Fibroblast of the aortic adventitia (primary cell): ENCODE measurements around the gene MYF6. TPM values are rescaled to one million over a fixed set of nuclear protein-coding genes. Genes with fewer than 3 reads are reported as not detected.
A peak's percentile ranks its signal among the peaks of the same experiment; 100 is the strongest.

ENCODE experiments used
- DNase-seq: peaks from one replicate; pipeline ENCODE4 v3.0.0-alpha.2; 2010; ENCODE audit warnings: low read depth
- H3K4me3 ChIP-seq: 2 replicates; pipeline ENCODE4 v1.5.1; 2011; ENCODE audit warnings: low read depth, mild to moderate bottlenecking, control low read depth, low read length, moderate library complexity
- total RNA-seq: library from RNA; depleted of rRNA; stranded (reverse); fragments of >200 nt; gene quantifications from 2 replicates; pipeline ENCODE4 v1.2.3, GENCODE V29; 2012; ENCODE audit warnings: low replicate concordance
- TF ChIP-seq, protein P1 (sequence below): IDR thresholded peaks from 2 replicates; pipeline ENCODE4 v1.5.1; 2011; ENCODE audit warnings: mild to moderate bottlenecking, low read length, control low read depth, inconsistent platforms; ENCODE audit not compliant: insufficient read depth

MYF6 gene
- total RNA-seq, 1 donor = not detected

DNA sequence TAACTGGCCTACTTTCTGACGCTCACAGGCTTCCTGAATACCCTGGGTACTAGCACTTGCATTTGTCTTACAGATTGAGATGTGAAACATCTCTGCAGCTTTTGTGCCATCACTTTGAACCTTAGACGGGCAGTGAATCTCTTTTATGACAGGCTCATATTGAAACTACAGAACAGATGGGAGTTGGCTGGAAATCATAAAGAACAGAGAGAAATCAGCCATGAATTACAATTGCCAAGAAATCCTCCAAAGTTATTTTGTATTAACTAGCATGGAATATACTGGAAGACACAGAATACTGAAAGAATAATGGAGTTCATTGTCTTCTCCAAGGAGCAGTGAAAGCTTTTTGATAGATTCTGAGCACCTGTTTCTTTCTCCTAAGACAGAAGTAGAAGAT lies 42.0 kb downstream of the MYF6 start:
- TF ChIP-seq, protein P1, sequence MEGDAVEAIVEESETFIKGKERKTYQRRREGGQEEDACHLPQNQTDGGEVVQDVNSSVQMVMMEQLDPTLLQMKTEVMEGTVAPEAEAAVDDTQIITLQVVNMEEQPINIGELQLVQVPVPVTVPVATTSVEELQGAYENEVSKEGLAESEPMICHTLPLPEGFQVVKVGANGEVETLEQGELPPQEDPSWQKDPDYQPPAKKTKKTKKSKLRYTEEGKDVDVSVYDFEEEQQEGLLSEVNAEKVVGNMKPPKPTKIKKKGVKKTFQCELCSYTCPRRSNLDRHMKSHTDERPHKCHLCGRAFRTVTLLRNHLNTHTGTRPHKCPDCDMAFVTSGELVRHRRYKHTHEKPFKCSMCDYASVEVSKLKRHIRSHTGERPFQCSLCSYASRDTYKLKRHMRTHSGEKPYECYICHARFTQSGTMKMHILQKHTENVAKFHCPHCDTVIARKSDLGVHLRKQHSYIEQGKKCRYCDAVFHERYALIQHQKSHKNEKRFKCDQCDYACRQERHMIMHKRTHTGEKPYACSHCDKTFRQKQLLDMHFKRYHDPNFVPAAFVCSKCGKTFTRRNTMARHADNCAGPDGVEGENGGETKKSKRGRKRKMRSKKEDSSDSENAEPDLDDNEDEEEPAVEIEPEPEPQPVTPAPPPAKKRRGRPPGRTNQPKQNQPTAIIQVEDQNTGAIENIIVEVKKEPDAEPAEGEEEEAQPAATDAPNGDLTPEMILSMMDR = no peak
- no peak for DNase-seq

DNA sequence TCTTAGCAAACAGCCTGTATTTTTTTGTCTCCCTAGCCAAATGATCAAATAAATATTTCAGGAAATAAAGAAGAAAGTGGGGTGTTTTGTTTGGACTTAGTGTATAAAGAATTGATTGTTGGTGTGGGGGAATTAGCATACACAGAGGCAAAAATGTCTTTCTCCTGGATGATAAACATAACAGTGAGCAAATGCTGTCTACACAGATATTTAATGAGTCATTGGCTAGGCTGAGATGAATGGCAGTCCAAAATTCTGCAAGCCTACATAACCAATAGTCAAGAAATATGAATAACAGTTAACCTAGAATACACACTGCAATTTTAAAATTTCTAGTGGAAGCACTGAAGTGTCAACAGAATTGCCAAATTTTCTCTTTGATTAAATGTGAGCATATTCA lies 45.0 kb downstream of the MYF6 start:
- no peak for DNase-seq
- no peak overlapping the region for H3K4me3 ChIP-seq
- TF ChIP-seq, protein P1 = no peak

More for the DNA sequence above, 42.0 kb downstream of the MYF6 start:
- no peak overlapping the region for H3K4me3 ChIP-seq

DNA sequence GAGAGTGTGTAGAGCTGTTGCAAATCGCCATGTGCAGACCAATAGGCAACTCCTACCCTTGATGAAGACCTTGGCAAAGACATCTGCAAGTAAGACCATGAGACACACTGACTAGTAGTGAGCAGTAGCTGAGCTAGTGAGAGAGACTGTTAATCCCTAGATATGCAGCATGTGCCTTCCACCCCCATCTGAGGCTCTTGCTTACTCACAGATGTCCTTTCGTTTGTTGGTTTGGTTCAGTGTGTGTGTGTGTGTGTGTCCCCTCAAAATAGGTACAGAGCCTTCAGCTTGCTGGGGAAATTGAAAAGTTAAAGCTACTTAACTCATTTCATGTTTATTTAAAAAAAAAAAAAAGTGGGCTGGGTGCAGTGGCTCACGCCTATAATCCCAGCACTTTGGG lies 46.8 kb downstream of the MYF6 start:
- TF ChIP-seq, protein P1 = no peak
- no peak overlapping the region for H3K4me3 ChIP-seq

GRCh38 chr12:80756875-80757274 lies 49.4 kb downstream of the MYF6 start:
- H3K4me3 ChIP-seq = no peak overlapping the region
- TF ChIP-seq, protein P1 = no peak
- DNase-seq = peak; percentile 12

More for the DNA sequence above, 46.8 kb downstream of the MYF6 start:
- DNase-seq = no peak

Other genes with a start within 250 kb of the MYF6 start
- gene MYF5, start 9.3 kb downstream of the MYF6 start, total RNA-seq = not detected in 2 replicates
- gene LIN7A, start 230.3 kb downstream of the MYF6 start, total RNA-seq = 6.6 and 8.9 TPM in 2 replicates